ENCODE measurements around the gene AKR7A3.

- TF ChIP-seq POLR2A (IDR thresholded peaks at IDR 0.05; ENCODE audit: low read depth), result no peak
- TF ChIP-seq CTCF (IDR thresholded peaks at IDR 0.05), result no peak
- no peak for TF ChIP-seq POLR2AphosphoS5 (IDR thresholded peaks at IDR 0.05)
These were observed 6.1 kb upstream of the AKR7A3 start for GRCh38 chr1:19294638-19295037.
